GM19023 (cell line): ENCODE data around the gene LPIN1.

ENCODE experiments used
- ATAC-seq: cut with Tn5 transposase; IDR thresholded peaks from one replicate; pipeline ENCODE4 v1.9.1; 2021; ENCODE audit warnings: mild to moderate bottlenecking, moderate library complexity; ENCODE audit not compliant: unreplicated experiment

The LPIN1 gene, protein sequence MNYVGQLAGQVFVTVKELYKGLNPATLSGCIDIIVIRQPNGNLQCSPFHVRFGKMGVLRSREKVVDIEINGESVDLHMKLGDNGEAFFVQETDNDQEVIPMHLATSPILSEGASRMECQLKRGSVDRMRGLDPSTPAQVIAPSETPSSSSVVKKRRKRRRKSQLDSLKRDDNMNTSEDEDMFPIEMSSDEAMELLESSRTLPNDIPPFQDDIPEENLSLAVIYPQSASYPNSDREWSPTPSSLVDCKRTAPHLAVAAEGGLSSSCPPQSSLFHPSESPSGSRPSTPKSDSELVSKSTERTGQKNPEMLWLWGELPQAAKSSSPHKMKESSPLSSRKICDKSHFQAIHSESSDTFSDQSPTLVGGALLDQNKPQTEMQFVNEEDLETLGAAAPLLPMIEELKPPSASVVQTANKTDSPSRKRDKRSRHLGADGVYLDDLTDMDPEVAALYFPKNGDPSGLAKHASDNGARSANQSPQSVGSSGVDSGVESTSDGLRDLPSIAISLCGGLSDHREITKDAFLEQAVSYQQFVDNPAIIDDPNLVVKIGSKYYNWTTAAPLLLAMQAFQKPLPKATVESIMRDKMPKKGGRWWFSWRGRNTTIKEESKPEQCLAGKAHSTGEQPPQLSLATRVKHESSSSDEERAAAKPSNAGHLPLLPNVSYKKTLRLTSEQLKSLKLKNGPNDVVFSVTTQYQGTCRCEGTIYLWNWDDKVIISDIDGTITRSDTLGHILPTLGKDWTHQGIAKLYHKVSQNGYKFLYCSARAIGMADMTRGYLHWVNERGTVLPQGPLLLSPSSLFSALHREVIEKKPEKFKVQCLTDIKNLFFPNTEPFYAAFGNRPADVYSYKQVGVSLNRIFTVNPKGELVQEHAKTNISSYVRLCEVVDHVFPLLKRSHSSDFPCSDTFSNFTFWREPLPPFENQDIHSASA

DNA sequence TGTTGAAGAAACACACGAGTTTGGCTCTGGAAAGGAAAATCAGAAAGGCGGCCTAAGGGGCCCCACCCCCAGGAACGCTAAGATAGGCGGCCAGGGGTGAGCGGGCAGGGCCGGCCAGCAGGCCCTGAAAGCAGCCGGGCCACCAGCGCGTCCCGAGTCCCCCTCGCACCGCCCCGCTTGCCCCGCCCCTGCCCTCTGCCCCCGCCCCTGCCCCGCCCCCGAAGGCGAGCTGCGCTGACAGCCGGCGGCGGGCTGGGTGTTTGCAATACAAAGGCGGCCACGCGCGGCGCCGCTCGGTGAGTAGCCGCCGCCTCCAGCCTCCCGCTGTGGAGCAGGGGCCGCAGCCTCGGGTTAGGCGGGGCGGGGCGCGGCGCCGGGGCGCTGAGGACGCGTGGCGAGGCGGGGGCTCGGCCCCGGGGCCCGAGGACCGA, at the start of gene LPIN1:
Gene LPIN1, plus strand, starts transcription at position 257 of the 431 bp plus-strand sequence. CDS start 18,910 bp downstream, outside the sequence.
- peak; percentile 62 for ATAC-seq

DNA sequence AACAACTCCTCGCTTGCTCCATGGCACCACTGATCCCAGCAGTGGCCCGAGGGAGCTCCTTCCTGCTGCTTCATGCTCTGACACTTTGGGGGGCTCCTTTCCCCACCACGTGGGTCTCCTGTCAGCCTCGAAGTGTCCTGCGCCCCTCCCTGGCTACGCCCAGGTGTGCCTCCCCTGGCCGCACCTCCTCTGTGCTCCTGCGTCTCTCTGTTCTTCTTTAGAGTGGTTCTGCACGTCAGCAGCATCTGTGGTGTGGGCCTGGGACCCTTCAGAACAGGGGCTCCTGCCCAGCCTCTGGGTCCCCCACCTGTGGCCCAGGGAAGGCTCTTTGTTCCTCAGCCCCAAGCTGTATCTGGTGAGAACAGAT, 49.7 kb upstream of the LPIN1 start:
- no peak for ATAC-seq

DNA sequence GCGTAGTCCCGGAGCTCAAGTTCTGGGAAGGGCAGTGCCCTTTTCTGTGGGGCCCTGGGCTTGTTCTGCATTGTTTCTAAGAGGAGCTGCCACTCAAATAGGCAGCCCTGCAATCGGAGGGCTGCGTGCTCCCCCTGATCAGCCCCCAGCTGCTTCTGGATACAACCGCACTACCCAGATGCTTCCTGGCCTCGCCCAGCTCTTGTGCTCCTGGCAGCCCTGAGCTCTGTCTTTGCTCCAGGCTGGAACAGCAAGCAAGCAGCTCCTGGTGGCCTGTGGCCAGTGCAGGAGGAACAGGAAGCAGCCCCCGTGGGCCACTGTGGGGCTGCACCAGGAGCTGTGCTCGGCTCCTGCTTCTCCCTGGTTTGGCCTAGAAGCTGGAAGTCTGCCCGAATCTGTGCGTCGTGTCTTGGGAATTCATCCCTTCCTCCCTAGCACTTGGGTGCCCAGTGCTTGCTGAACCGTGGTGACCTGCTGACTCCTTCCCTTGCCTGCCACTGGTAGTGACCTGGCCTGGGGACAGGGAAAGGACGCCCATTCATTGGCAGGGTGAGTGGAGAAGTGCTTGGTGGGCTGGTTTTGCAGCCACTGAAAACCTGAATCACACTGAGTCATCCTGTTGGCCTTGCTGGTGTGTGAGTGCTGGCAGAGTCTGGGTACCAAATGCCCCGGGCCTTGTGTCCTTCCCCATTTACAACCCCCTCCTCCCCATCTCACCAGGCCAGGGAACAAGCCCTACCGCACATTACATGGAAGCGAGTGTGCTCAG, 49.1 kb upstream of the LPIN1 start:
- ATAC-seq, result no peak

DNA sequence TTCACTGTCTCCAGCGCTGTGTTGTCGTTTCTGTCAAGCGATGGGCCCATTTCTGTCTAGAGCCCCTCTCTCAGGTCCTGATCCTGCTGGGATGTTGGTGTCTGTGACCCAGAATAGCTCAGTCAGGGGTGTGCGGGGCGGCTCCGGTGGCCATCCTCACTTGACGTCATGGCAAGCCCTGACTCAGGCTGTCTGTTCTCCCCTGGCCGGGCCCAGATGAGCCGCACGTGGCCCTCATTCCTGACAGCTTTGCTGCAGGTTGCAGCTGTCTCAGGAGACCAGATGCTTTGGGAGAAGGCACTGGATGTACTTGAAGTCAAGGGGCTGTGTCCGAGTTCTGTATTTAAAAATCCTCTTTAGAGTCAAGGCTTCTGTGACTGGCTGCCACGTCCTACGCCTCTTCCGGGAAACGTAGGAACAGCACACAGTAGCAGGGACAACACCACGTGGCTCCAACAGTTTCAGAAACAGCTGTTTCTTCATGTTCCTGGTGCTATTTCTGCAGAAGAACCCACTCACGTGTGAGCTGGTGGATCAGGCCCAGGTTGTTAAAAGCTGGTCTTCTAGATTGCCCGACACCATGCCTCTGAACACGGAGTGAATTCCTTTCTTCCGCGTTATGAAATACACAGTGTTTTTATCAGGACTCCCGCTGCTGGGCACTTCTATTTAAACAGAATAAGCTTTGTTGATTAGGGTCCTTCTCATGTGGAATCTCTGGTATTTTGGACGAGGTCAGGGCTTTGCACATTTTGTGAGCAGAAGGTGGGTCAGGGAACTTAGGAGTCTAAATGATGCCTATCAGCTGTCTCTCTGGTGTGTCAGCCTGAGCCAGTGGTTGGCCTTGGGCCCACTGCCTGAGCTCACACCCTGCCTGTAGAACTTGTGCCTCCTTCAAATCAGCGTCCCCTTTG, 48.2 kb upstream of the LPIN1 start:
- ATAC-seq, result no peak

DNA sequence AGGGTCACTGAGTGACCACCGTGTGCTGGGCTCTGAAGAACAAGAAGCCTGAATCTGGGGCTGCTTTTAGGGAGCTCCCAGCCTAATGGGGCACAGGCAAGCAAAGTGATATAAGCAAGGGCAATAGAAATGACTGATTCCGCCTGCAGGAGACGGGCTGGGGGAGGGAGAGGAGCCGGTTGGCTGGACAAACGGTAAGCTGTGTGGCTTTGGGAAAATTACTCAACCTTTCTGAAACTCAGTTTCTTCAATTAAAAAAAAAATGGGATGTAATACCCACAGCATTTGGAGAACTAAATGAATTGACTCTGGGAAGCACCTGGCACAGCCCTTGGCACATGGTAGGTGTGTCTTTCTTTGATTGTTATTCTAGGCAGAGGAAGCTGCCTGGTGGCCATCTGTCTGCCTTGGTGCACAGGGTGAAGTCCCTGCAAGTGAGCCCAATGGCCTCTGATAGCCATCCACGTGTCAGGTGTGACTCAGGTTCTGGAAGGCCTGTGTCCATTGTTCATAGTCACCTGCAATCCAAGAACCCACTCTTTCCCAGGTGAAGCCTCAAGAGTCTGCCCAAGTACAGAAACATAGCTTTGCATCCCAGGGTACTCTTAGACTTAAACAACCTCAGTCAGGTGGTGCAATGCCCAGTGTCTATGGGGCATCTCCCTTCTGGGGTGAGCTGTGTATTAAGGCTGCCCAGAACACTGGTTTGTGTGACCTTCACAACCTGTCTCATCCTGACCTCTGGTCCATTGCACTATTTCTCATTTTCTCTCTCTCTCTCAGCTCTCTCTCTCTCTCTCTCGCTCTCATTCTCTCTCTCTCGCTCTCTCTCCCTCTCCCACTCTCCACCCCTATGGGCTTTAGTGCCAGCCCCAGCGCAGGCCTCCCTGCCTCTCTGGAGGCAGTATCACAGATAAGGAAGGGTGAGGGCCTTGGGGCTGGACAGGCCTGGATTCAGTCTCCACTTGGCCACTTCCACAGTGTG, 46.5 kb upstream of the LPIN1 start:
- ATAC-seq, result no peak

DNA sequence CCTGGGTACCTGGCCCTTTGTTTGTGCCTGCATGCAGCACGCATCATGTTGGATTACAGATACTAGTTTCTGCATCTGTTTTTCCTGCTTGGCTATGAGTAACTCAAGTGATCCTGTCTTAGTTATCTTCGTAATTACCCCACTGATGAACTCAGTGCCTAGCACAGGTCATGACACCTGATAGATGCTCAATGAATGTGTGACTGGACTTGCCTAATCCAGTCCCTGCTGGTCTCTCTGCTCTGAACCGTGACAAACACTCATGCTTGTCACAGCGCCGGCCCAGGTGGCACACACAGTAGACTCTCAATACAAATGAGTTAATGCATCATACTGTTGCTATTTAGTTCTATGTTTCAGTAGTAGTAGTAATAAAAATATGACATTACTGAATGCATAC, 45.2 kb upstream of the LPIN1 start:
- ATAC-seq, result no peak

DNA sequence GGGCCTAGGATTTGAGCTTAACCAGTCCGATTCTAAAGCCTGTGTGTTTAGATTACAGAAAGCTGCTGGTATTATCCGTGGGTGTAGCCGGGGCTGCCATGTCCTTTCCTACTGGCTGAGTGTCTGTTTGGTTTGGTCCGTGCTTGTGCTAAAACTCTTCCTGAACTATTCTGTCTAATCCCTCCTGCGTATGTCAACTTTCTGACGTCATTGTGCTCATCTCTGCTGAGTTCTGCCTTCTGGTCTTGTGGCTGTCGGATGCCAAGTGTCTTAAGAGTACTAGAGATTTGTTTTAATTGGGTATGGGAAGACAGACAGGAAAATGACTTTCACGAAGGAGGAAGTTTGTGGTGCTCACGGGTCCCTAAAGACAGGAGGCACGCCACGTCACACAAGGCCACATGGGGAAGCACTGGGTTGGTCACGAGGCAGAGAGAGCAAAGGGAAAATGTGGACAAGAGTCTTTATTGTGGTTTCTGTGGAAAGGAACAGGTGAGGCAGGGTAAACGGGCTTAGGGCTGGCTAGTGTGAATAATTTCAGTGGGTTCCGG, 44.6 kb upstream of the LPIN1 start:
- no peak for ATAC-seq

DNA sequence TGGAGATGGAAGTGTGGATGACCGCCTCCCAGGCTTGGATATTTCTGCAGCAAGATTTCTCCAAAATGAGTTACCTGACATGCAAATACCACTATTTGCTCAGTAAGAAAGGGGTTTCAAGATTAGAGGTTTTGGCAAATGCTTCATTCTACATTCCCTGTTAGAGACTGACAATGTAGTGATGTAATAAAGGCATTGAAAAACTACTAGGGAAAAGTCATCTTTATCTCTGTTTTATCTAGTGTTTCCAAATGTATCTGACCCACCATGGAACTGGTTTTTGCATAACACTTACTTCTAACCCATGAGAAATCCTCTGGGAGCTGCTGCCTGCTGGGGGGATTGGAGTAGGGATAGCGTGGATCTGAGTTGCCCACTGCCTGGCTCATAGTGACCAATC, 43.5 kb upstream of the LPIN1 start:
- no peak for ATAC-seq

DNA sequence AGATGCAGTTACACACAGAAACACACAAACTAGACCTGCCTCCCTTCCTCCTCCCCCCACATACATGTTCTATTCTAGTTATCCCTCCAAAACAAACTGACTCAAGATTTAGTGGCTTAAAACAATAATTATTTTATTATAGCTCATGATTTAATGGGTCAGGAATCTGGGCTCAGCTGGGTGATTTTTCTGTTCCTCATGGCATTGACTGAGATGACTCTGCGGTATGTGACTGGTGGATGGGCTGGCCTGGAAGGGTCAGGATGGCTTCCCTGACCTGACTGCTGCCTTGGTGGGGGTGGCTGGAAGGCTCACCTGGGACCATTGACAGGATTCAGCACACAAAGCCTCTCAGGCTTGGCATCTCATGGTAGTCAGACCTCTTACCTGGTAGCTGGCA, 42.7 kb upstream of the LPIN1 start:
- ATAC-seq, result no peak

DNA sequence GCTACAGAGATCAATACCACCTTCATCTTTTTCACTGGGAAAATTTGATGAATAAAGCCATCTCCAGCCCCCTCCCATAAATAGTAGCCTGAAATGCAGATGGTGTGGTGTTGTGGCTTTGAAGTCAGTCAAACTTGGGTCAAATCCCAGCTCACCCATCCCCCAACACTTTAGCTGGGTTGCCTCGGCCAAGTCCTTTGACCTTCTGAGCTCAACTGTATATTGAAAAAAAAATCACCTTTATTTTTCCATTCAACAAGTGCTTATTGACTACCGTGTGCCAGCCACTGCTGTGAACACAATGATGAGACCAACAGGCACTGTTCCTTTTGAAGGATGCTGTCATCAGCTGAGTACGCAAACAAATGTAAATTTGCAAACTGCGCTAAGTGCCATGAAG, 41.4 kb upstream of the LPIN1 start:
- no peak for ATAC-seq

DNA sequence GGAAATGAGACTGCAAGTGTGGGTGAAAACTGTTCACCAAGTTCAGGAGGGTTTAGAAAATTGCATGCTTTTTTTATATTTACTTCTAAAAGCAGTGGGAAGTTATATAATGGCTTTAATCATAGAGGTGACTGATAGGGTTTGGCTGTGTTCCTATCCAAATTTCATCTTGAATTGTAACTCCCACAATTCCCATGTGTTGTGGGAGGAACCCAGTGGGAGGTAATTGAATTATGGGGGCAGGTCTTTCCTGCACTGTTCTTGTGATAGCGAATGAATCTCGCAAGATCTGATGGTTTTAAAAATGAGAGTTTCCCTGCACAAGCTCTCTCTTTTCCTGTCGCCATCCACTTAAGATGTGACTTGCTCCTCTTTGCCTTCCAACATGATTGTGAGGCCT, 40.7 kb upstream of the LPIN1 start:
- no peak for ATAC-seq

DNA sequence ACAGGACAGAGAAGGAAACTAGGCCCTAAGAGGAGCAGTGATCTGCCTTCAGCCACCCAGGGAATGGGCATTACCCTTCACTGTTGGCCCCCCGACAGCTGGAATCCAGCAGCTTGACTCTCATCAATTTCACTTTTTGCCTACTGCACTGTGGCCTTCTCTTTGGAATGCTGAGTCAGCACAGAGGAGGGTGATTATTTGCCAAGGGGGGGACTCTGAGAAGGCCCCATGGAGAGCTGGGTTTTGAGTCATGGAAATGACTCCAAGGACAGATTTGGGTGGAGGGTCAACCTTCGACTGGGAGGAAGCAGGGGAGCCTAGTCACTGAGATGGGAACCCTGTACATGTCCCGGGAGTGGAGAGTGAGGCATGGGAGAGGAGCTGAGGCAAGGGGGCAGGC, 38.3 kb upstream of the LPIN1 start:
- ATAC-seq, result no peak

DNA sequence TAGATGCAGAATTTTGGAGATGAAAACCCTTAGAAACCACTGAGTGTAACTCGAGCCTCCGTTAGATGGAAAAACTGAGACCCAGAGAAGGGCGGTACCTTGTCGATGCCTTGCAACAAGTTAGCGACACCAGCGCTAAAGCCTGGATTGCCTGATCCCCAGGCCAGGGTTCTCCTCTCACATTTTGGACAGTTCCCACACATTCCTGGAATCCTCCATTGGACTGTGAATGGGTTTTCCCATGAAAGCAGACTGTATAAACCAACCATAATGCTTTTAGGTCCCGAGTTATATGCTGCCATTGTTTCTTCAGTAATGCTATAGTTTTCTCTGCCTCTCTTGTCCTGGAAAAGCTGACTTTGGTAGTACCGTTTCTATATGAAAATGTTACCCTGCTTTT, 37.1 kb upstream of the LPIN1 start:
- ATAC-seq, result no peak

DNA sequence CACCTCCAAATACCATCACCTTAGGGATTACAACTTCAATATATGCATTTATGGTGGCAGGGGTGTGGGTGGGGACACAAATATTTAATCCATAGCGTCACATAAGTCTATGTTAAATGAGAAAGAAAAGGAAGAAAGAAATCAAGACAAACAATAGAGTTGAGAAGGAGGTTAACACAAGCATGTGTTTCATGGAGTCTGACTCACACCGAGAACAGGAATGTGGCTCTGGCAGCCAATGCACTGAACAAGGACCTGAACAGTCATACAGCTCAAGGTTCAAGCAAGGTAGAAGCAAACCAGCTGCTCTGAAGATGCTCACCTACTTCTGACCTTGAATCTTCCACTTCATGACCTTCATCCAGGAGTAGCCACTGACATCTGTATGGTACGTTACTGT, 36.2 kb upstream of the LPIN1 start:
- ATAC-seq, result no peak

DNA sequence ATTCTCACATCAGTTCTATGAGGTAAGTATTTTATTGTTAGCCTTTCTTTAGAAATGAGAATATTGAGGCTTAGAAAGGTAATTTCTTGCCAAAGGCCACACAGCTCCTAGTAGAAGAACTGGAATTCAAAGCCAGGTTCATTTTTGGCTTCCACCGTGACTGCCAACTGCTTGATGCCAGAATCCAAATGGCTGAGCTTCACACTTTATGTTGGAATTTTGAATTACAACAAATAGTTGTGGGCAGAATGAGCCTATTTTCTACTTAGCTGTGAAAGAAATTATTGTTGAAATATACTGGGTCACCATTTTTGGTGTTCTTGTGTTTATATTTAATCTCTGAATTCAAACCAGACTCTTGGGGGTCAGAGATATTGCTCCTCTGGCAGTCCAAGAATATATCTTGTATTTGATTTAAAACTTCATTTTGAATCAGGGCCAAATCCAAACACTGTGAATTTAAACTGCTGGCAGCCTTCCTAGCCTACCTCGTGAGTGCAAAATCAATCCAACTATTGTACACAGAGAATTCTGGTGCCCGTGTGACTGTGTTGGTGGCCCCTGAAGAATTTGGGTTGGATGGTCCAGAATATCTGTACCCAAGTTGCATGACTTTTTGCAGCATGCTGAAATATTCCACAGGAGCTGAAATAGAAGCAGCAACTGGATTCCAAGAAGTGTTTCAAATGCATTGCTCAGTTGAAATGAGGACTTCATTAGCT, 35.6 kb upstream of the LPIN1 start:
- no peak for ATAC-seq

DNA sequence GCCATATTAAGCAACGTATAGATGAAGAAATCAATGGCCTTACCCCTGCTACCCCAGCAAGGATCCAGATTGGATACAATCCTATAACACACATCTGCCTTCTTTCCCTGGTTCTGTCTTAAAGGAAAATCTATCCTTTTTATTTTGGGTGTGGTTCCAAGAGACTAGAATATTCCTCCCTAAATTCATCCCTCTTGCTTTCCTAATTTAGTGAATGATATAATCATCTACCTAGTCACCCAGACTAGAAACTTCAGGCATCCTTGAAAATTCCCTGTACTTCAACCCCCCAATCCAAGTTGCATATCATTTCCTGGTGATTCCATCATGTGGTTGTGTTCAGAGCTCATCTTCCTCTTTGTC, 35.1 kb upstream of the LPIN1 start:
- ATAC-seq, result no peak

DNA sequence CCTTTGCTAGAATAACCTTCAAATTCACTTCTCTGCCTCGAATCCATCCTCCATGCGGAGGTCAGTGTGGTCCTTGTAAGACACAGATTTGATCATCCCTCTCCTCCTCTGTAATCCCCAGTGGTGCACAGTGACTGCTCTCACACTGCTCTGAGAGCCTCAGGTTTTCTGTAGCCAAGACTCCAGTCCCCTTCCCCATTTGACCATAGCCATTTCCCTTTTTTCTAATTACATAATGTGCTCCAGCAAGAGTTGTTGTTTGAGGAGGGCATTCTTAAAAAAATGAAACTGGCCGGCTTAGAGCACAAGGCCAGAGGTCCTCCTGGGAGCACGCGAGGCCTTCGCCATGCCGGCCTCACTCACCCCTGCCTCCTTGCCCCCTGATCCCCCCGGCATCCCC, 34.7 kb upstream of the LPIN1 start:
- no peak for ATAC-seq

DNA sequence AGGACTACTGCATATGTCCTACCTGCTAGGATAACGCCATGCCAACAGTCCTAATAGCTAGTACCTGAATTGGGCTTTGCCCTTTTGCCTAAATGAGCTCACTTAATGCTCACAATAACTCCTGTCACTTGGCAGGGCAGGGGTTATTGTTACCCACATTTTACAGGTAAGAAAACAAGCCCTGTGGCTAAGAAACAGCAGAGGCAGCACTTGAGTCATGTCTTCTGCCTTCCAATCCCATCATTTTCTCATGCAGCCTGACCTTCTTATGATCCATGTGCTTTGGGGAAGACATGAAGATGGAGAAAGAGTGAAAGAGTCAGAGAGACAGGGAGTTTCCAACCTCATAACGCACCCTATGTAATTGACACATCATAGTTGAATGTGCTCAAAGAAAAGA, 33.6 kb upstream of the LPIN1 start:
- no peak for ATAC-seq
